SIG-M5 treated with dmso at 0.1 percent for 504 hours (cell line): ENCODE data around the gene FRMD6.
"Not testable (repeated sequence)": the region's sequence is repeated elsewhere in the genome, so short reads cannot be mapped to it uniquely, and the experiment has no call there.

Experiments
- DNase-seq: peaks from one replicate; lab custom pipeline; 2025; ENCODE audit not compliant: unreplicated experiment; lab: John Stamatoyannopoulos, UW

The FRMD6 gene

DNA sequence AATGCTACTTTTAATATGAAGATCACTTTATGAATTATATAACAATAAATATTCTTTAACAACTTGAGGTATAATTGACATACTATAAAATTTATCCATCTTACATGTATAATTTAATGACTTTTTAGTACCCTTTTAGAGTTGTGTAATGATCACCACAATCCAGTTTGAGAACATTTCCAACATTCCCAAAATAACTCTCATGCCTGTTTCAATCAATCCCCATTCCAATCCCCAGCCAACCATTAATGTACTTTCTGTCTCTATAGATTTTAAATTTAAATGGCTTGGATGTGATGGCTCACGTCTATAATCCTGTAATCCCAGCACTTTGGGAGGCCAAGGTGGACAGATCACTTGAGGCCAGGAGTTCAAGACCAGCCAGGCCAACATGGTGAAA is 23.5 kb upstream of the FRMD6 start:
- DNase-seq, result no peak

DNA sequence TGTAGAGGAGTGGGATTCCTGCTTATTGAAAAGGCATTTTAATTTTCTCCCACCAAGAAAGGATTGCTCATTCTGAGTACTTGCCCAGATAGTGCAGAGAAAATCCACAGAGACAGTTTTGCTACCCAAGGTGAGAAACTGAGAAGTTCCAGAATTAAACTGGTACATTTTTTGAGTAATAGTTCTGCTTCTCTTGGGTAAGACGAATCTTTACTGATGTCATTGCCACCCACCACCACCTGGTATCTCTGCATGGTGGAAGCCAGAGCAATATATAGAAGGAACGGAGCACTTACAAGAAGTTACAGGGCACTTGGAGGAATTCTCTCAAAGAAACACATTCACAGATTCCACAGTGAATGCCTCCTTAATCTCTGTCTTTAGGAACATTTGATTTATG is 20.7 kb upstream of the FRMD6 start:
- no peak for DNase-seq

DNA sequence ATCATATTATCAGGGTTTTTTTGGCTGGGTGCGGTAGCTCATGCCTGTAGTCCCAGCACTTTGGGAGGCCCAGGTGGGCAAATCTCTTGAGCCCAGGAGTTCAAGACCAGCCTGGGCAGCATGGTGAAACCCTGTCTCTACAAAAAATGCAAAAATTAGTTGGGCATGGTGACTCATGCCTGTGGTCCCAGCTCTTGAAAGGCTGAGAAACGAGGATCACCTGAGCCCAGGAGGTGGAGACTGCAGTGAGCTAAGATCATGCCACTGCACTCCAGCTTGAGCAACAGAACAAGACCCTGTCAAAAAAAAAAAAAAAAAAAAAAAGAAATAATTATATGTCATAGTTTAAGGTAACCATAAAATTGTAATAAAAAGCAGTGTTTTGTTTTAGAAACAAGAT is 18.4 kb upstream of the FRMD6 start:
- not testable (repeated sequence) for DNase-seq

- DNase-seq, result no peak
Observed at GRCh38 chr14:51636109-51636508, 15.6 kb upstream of the FRMD6 start.

DNA sequence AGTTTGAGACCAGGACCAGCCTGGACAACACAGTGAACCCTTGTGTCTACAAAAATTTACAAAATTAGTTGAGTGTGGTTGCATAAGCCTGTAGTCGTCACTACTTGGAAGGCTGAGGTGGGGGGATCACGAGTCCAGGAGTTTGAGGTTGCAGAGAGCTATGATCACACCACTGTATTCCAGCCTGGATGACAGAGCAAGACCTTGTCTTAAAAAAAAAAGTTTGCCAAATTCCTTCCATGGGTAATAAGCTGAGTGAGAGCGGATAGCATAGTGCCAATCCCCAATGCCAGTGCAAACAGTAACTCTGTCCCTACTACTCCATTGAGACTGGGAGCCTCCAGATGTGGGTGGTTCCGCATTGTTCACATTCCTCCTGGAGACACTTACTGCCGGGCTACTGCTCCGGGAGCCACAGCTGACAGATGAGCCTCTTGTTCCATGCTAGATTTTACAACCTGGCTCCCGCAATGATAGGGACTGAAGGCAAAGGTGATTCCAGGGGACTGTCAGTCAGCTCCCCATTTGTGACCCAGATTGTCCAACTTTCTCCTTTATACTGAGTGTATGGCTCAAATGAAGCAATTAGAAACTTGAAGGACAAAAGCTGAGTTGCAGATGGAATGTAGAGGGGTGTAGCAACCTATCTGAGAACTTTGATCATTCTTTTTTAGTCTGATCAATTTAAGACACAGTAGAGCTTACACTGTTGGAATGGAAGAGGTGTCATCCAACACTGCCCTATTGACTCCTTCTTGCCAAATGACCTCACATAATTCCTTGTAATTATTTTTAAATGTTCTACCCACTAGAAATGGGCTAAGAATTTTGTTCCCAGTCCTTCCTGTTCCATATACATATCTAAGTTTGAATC is 13.4 kb upstream of the FRMD6 start:
- DNase-seq, result no peak

DNA sequence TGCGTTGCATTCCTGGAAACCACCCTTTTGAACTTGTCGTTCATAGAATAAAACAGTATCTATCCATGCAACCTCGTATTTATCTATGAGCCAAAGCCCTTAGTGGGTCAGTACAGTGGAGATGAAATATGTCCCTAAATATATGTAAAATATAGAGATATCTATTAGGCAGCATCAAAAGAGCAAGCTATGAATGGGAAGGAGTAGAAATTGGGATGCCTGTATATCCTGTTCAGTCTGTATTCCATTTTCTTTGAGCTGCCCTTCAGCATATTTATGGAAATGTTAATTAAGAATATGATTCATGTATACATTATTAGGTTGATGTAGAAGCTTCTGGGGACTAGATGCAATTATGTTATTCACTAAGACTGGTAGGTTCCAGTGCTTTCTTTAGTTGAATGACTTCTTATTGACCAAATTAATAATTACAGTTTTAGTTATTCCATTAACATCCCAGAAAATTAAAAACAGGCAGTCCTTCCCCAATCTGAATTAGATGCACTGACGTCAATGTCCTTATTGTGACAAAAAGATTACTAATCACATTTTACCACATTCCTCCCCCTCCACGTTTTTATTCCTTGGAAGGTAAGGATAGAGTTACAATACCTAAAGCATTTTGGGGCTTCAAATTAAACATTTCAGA is 11.9 kb upstream of the FRMD6 start:
- DNase-seq, result no peak

DNA sequence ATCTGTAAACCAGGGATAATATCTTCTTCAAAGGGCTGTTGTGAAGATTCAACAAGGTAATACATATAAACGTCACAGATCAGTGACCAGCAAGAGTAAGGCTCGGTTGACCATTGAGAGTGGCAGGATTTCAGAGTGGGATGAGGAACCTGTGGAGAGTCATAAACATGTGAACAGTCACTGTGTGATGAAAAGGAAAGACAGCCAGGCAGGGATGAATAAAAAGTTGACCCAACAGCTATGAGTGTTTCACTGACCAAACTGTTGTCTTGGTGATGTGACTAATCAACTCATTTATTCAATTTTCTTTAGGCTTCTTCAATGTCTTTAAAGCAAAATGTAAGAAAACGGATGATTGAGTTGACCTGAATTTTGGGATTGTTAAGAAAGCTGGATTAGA is 8.6 kb upstream of the FRMD6 start:
- DNase-seq, result no peak

- no peak for DNase-seq
Observed at GRCh38 chr14:51644217-51644933, 7.3 kb upstream of the FRMD6 start.

DNA sequence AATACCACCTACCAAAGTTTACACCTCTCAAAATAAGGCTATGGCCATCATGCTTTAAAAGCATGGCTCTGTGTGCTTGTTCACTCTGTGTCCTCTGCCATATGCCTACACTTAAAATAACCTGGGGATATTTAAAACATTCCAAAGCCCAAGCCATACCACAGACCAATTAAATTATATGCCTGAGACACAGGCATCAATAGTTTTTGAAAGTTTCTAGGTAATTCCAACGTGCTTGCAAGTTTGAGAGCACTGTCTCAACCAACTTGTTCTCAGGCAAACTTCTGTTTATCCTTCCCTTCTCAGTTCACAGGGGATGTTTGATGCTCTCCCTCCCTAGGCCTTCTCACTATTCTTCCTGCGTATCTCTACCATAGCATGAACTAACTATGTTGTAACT is 3.4 kb upstream of the FRMD6 start:
- DNase-seq, result no peak

GRCh38 chr14:51650716-51651387 is 858 bp upstream of the FRMD6 start:
- DNase-seq, result no peak

GRCh38 chr14:51652168-51653078 is 713 bp downstream of the FRMD6 start:
- DNase-seq, result no peak

DNA sequence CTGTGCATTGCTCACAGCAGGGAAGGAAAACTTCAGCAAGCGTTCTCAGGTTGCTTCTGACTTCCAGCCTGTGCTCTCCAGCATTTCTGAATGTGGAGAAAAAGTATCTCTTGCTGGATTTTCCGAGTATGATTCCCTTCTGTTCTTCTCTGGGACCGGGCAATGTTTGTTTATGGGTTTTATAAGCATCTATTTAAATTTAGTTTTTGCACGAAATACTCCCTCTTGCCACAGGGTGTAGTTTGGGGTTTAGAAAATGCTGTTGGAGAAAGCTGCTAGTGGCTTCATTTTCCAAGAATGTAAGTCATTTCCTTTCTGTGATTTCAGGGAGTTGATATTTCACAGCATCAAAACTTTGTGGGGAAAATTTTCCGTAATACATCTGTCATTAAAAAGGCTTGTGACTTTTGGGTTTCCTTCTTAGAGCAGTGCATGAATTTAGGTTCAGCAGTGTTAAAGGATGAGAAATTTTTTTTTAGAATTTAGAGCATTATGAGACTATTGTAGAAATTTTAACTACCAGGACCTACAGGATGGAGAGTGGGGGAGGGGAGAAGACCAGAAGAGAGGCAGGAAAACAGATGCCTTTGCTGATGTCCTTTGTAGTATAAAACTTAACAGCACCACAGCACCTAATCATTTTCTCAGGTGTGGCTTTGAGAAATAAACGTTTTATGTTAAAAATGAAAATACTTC is 1.5 kb downstream of the FRMD6 start:
- peak; percentile 19 for DNase-seq

DNA sequence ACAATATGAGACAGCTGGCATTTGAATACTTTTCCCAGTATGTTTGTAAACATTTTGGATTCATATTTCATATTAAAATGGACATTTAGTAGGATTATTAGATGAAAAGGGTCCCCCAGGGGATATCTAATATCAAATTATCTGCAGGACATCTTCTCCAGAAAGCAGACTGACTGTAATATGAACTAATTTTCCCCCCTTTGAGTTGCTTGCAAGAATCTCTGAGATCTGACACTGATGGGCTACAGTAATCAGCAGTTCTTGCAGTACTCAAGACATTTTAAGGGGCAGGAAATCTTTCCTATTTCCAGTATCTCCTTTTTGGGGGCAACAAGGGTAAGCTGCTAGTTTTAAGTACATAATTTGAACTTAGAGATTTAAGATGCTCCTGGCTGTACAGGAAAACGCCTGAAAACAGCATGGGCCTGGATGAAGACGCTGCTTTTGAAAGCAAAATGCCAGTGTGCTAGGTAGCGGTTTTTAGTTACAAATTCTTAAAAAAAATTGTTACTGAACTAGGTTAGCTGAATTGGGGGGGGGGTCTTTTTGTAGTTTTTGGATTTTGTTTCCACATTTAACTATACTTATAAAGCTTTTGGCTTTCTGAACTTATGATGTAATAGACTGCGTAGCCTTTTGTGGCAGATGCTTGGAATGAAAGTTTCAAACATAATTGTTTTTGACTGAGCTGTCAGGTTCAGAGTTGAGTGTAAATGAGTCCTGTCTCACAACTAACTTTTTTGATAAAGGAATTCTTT is 2.2 kb downstream of the FRMD6 start:
- no peak for DNase-seq

DNA sequence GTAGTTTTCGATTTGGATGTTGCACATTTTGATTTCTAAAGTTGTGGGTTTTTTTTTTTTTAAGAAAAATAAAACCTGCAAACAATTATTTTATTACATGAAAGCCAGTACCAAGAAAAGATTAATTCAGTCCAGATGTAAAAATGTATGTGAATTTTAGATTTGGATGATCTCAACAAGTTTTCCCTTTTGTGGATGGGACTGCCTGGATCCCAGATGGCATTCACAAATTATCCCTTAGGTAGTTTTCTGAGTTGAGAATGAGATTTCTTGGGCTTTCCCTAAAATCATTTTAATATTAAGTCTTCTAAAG is 2.8 kb downstream of the FRMD6 start:
- DNase-seq, result no peak

DNA sequence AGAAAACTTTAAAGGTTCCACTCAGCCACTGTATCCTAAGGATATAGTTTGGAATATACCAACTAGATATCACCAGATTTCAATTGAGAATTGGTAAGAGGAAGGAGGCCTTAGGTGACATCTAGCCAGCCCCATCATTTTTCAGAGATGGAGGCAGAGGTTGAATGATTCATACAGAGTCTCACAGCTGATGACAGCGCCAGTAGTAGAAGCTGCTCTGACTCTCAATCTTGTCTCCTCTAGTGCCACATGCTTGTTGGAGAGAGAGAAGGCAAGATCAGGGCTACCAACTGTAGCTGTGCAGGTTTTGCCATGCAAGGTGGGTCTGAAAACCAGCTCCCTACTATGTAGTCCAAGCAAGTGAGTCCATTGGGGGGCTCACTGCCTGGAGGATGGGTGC is 6.1 kb downstream of the FRMD6 start:
- DNase-seq, result no peak

DNA sequence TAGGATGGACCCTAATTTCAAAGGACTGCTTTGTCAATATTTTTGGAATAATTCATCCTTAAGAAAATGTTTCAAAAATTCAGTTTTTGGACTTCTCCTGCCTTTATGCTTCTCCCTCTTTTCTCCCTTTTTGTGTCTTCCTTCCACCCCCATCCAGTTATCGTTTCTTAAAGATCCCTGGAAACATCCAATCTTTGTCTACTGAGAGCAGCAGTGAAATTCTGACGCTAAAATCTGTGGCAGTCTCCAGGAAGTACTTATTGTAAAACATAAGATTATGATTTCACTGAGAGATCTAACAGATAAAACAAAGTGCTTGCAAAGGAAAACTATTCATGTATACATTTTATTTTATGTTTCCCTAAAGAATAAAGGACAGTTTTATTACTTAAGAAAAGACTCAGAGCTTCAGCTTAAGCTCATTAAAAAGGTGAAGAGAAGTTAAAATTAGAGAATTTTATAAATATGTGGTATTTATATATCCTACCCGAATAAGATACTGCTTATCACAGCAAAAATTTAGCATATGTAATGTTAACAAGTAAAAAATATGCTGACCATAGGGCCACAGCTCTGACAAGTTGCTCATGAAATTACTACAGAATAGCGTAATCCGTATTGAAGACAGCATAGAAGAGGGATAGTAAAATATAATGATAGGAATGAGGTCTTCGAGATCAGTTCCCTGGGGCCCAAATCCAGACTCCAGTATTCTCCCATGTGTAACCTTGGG is 6.9 kb downstream of the FRMD6 start:
- no peak for DNase-seq

- DNase-seq, result no peak
Observed at GRCh38 chr14:51660741-51661140, 9.0 kb downstream of the FRMD6 start.

- no peak for DNase-seq
Observed at GRCh38 chr14:51661504-51661903, 9.8 kb downstream of the FRMD6 start.
